ENCODE results near the gene ACAD8. TPM values are rescaled to one million over a fixed set of nuclear protein-coding genes. Genes with fewer than 3 reads are reported as not detected.

ACAD8 gene
- total RNA-seq, 1 donor from 2014 or later: 14.9 TPM

DNA sequence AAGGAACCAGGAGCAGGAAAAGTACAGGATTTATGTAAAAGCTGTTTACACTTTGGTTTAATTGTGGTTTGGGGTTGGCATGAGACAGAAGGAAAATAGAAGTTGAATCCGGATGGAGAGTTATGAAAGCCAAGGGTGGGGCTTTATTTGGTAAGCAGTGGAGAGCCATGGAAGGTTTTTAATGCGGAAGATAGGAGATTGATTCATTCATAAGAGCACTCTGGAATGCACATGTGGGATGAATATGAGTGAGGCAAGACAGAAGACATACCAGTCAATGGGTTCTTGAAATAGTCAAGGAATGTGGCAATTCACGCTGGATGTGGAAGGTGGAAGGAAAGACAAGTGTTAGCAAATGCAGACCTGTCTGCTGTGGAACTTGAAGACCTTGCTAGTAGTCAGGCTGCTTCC is 13.5 kb downstream of the ACAD8 start:
- H3K4me3 Mint-ChIP-seq (ENCODE audit: unreplicated experiment): no peak overlapping the region
- H3K27ac Mint-ChIP-seq (ENCODE audit: unreplicated experiment): no peak overlapping the region
- TF ChIP-seq, protein P1, sequence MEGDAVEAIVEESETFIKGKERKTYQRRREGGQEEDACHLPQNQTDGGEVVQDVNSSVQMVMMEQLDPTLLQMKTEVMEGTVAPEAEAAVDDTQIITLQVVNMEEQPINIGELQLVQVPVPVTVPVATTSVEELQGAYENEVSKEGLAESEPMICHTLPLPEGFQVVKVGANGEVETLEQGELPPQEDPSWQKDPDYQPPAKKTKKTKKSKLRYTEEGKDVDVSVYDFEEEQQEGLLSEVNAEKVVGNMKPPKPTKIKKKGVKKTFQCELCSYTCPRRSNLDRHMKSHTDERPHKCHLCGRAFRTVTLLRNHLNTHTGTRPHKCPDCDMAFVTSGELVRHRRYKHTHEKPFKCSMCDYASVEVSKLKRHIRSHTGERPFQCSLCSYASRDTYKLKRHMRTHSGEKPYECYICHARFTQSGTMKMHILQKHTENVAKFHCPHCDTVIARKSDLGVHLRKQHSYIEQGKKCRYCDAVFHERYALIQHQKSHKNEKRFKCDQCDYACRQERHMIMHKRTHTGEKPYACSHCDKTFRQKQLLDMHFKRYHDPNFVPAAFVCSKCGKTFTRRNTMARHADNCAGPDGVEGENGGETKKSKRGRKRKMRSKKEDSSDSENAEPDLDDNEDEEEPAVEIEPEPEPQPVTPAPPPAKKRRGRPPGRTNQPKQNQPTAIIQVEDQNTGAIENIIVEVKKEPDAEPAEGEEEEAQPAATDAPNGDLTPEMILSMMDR (IDR thresholded peaks at IDR 0.05): no peak
- H3K9me3 Mint-ChIP-seq (ENCODE audit: low read depth): no peaks in the 10 kb centered on the region
- peaks cover 9% of the 10 kb centered on the region for H3K36me3 Mint-ChIP-seq (ENCODE audit: low read depth)
- peaks cover 18% of the 10 kb centered on the region for H3K27me3 Mint-ChIP-seq (ENCODE audit: low read depth)
- DNase-seq (ENCODE audit: low spot score): no peak
- peaks cover 10% of the 10 kb centered on the region for H3K4me1 Mint-ChIP-seq (ENCODE audit: low read depth)

DNA sequence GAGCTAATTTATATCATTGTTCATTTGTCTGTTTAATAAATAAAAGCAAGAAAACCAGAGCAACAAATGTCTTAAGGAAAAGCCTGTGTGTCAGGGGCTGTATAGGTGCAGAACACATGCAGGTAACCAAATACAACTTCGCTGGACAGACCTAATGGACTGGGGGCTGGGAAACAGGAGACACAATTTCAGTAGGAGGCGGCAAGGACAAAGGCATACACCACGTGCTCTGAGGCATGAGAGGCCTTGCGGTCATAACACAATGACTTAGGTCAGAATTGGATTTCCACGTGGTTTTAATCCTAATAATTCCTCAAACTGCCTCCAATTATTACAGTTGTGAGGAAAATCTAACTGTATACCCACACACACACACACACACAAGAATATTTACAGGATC is 14.1 kb downstream of the ACAD8 start:
- no peak overlapping the region for H3K27ac Mint-ChIP-seq (ENCODE audit: unreplicated experiment)

DNA sequence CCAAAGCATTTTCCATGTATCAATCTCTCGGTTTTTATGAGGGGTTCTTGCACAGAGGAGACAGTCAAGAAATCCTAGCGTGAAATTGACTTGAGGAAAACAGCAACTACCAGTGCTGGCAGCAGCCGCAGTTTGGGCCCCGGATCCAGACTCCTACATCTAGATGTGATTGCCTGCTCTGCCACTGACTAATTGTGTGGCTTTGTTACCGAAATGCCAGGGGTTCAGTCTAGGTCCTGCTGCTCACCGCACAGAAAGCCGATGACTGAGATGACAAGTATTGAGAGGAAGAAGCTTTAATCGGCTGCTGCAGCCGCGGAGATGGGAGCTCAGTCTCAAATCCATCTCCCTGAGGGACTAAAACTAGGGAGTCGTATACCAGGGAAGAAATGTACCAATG is 14.6 kb downstream of the ACAD8 start:
- no peak overlapping the region for H3K27ac Mint-ChIP-seq (ENCODE audit: unreplicated experiment)
- TF ChIP-seq, protein P1 (IDR thresholded peaks at IDR 0.05): no peak
- H3K9me3 Mint-ChIP-seq (ENCODE audit: low read depth): no peaks in the 10 kb centered on the region
- peaks cover 26% of the 10 kb centered on the region for H3K27me3 Mint-ChIP-seq (ENCODE audit: low read depth)
- peaks cover 10% of the 10 kb centered on the region for H3K4me1 Mint-ChIP-seq (ENCODE audit: low read depth)
- no peak for DNase-seq (ENCODE audit: low spot score)
- H3K4me3 Mint-ChIP-seq (ENCODE audit: unreplicated experiment): no peak overlapping the region
- H3K36me3 Mint-ChIP-seq (ENCODE audit: low read depth): peaks cover 8% of the 10 kb centered on the region

More for the DNA sequence above, 14.1 kb downstream of the ACAD8 start:
- no peak for DNase-seq (ENCODE audit: low spot score)
- H3K4me1 Mint-ChIP-seq (ENCODE audit: low read depth): peaks cover 10% of the 10 kb centered on the region
- H3K27me3 Mint-ChIP-seq (ENCODE audit: low read depth): peaks cover 21% of the 10 kb centered on the region
- TF ChIP-seq, protein P1 (IDR thresholded peaks at IDR 0.05): no peak
- no peak overlapping the region for H3K4me3 Mint-ChIP-seq (ENCODE audit: unreplicated experiment)
- peaks cover 9% of the 10 kb centered on the region for H3K36me3 Mint-ChIP-seq (ENCODE audit: low read depth)
- no peaks in the 10 kb centered on the region for H3K9me3 Mint-ChIP-seq (ENCODE audit: low read depth)

DNA sequence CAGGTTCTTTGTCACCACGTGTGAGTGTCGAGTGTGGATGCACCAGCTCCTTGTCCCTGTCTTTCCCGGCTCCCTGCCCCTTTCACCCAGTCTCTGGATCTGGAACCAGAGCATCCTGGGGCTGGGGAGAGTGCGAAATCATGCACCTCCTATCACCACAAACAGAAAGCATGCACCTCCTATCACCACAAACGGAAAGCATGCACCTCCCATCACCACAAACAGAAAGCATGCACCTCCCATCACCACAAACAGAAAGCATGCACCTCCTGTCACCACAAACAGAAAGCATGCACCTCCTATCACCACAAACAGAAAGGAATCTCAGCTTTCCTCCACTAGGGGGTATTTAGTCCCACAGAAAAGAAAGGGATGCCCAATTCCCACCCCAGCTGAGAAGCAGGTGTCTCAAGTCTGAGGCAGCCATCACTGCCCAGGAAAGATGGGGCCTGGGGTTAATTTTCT is 16.9 kb downstream of the ACAD8 start:
- H3K9me3 Mint-ChIP-seq (ENCODE audit: low read depth): no peaks in the 10 kb centered on the region
- no peak overlapping the region for H3K27ac Mint-ChIP-seq (ENCODE audit: unreplicated experiment)

DNA sequence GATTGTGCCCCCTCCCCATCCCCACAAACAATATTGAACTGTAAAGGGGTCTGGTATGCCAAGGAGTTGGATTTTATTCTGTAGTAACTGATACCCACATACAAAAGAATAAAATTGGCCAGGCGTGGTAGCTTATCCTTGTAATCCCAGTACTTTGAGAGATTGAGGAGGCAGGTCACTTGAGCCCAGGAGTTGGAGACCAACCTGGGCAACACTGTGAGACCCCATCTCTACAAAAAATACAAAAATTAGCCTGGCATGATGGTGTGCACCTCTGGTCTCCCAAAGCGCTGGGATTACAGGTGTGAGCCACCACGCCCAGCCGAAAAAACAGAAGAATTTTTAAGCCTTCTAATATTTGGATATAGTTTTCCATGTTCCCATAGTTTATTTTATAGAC is 18.6 kb downstream of the ACAD8 start:
- H3K9me3 Mint-ChIP-seq (ENCODE audit: low read depth): no peaks in the 10 kb centered on the region
- H3K27ac Mint-ChIP-seq (ENCODE audit: unreplicated experiment): no peak overlapping the region
- peaks cover 12% of the 10 kb centered on the region for H3K4me1 Mint-ChIP-seq (ENCODE audit: low read depth)
- no peak overlapping the region for H3K4me3 Mint-ChIP-seq (ENCODE audit: unreplicated experiment)
- no peaks in the 10 kb centered on the region for H3K36me3 Mint-ChIP-seq (ENCODE audit: low read depth)
- TF ChIP-seq, protein P1 (IDR thresholded peaks at IDR 0.05): no peak
- H3K27me3 Mint-ChIP-seq (ENCODE audit: low read depth): peaks cover 52% of the 10 kb centered on the region
- DNase-seq (ENCODE audit: low spot score): no peak

More for the DNA sequence above, 16.9 kb downstream of the ACAD8 start:
- TF ChIP-seq, protein P1 (IDR thresholded peaks at IDR 0.05): peak; percentile 32
- Mint-ChIP-seq H3K4me3 (ENCODE audit: unreplicated experiment) (no peak overlapping the region), H3K36me3 (ENCODE audit: low read depth) (peaks cover under 1% of the 10 kb centered on the region), H3K4me1 (ENCODE audit: low read depth) (peaks cover 12% of the 10 kb centered on the region), H3K27me3 (ENCODE audit: low read depth) (peaks cover 43% of the 10 kb centered on the region)
- DNase-seq (ENCODE audit: low spot score): no peak
